HG03045 (cell line): Measurements from ENCODE around the gene ACOX3.

Experiments used
- ATAC-seq: cut with Tn5 transposase; IDR thresholded peaks from one replicate; pipeline ENCODE4 v1.9.1; 2021; ENCODE audit warnings: mild to moderate bottlenecking, moderate library complexity; ENCODE audit not compliant: unreplicated experiment

Gene ACOX3

DNA sequence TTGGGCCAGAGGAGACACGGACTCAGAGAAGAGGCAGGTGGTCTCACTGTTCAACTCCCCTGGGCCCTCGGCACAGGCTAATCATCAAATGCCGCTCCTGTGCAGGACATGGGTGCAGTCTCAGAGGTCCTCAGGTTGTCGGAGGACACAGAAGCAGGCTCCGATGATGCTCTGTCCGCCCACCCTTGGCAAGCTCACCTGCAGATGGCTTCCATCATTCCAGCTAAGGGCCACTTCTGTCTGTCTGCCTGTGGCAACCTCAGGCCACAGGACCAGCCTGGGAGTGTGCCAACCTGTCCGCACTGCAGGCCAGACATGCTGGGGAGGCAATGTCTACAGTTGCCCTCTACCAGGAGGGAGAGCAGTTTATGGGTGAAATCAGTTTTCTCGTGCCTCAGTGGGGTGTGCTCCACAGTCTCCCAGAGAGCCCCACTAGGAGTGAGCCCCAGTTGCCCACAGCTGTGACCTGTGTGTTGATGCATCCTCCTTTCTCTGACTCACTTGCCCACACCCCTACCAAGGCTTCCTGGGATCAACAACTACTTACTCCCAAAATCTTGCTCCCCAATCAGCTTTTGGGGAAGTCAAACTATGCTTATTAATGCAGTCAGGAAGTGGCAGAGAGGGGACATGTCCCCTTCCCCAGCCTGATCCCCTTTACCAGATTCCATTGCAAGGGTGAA, 115.1 kb downstream of the ACOX3 start:
- no peak for ATAC-seq

DNA sequence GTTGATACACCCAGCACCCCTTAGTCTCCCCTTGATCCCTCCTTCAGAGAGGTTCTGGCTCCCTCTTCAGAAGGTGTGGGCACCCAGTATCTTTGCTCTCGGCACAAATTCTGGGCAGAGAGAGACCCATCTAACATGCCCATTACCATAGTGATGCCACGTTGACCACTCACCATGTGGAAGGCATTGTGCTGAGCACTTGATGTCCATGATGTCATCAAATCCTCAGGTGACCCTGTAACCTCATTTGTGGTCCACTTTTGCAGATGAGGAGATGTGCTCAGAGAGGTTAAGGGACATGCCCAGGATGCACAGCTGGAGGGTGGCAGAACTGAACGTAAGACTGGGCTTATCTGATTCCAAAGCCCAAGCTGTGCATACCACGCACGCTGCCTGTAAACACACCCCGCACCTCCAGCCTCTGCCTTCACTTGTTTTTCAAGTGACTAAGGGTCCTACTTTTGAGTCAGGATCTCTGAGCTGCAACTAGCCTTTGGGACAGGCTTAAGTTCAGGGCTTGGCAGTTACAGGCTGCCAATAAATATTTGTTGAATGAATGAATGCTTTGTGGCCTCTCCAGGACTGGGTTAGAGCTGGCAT, 115.8 kb downstream of the ACOX3 start:
- no peak for ATAC-seq

DNA sequence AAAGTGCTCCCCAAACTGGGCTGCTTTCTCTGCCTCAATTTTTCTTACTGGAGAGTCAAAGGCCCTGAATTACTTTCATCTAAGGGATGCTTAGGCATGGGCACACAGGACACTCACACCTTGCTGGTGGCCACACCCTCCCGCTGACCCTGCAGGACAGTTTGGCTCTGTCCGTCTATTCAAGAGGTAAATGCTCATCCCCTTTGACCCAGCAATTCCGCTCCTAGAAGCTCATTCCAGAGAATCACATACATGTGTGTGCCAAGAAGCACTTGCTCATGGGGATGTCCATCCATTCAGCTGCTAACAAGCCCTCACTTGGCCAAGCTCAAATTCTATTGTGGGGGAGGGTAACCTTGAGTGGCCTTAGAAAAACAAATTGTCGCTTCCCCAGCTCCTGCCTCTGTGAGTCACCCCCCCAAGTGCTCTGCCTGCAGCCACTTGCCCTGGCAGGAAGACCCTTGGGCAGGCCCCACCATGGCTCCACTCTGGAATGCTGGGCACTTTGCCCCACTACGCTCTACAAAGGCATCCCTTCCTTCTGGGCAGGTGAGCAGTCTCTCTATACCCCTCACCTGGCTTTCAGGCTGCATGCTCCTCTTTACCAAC, 116.5 kb downstream of the ACOX3 start:
- no peak for ATAC-seq

DNA sequence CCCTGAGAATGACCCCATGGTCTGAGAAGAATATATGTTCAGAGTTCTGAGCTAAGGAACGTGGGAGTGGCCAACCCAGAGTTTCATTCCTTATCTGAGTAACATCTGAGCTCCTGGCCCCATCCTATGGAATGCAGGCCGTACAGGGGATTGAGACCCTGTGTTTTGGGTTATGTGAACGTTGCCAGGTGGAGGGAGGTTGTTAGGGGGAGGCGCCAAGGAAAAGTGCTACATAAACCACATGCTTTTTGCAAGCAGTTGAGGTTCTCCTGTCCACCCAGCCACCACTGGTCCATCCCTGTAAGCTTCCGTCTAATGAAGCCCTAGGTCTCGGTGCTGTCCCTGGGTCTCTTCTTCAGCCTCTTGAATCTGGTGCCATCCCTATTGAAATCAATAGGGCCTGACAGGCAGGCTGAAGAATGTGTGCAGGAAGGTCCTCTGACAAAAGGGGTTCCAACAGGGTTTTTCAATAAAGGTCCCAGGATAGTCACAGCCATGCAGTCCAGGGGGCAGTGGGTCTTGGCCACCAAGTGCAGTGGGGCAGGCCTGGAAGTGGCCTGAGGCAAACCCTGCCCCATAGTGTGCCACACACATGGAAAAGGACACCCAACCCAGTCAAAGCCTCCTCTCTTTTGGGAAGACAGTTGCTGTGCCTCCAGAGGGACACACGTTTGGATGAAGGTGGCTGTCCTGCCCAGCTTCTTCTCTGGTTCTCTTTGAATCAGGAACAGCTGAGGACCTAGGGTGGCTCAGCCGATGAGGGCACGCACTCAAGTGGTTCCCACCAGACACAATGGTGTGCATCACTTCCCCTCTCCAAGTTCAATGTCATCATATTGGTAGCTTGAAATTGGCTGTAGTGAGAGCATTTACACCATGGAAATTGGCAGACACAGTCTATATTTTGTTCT, 117.5 kb downstream of the ACOX3 start:
- ATAC-seq, result no peak

DNA sequence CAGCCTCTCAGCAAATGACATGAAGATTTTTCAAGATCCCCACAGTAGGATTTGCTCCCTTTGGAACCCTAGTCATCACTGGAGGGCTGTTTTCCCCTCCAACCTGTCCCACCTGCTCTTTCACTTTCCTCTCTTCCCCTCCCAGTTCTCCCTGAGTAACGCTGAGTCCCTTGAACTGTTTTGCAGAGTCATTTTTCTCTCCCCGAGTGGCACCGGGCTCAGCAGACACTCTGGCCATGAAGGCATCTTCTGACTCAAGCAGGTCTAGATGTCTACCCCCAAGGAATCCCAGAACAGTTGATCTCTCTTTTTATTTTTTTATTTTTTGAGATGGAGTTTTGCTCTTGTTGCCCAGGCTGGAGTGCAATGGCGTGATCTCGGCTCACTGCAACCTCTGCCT, 118.8 kb downstream of the ACOX3 start:
- ATAC-seq, result no peak

DNA sequence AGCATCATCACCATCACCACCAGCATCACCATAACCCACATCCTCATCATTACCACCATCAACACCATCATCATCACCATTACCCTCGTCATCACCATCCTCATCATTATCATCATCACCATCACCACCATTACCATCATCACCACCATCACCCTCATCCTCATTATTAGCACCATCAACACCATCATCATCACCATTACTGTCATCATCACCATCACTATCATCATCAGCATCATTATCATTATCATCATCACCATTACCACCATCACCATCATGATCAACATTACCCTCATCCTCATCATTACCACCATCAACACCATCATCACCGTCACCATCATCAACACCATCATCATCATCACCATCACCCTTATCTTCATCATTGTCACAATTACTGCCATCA, 119.3 kb downstream of the ACOX3 start:
- ATAC-seq, result no peak

DNA sequence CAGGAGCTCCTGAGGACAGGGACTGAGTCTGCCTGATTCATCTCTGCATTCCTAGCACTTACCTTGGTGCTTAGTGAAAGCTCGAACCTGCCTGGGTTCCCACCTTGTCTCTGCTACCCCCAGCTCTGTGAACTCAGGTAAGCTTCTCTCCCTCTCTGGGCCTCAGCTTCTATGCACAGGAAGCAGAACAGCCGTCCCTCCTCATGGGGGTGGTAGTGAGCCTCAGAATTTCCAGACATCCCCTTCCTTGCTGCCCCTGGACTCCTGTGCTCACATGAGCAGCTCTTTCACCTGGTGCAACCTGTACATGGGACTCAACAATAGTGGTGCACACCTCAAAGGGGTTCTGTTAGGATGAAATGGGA, 120.2 kb downstream of the ACOX3 start:
- no peak for ATAC-seq

DNA sequence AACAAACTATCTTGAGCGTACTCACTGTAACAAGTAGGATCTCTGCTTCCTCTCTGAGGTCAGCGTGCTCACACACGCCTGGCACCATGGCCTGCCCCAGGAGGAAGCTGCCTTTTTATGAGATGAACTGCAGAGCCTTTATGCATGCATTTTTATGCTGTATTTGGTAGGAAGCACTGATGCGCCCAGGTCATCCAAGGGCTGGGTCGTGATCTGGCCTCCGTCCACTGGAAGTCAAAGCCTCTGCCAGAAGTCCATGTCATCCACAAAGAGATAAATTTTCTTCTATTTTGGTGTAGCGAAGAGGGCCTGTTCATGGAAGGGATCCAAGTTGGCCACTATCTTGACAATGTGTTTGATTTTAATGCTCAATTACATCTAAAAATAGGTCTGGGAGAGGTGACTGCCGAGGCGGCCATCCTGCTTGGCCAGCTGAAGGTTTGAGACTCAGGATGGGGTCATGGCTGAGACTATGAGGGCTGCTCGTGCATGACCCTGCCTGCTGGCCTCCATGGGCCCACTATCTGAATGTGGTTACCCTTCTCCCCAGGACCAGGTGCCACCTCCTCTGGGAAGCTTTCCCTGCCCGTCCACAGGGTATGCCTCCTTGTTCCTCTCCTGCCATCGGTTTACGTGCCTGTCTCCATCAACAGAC, 120.7 kb downstream of the ACOX3 start:
- no peak for ATAC-seq

DNA sequence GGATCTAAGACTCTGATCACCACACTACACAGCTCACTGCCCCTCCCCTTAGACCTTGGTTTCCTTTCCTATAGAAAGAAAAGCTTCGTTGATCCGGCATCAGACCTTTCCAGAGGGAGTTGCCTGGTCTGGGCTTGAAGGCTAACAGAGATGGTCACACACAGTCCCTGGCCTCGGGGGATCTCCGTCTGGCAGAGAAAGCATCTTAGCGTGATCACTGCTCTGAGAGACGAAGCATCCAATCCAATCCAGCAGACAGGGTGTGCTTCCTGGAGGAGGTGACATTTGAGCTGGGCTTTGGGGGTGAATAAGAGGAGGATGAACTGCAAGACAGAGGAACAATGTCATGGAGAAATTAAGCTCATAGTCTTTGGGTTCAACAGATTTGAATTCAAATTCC, 121.5 kb downstream of the ACOX3 start:
- ATAC-seq, result no peak

DNA sequence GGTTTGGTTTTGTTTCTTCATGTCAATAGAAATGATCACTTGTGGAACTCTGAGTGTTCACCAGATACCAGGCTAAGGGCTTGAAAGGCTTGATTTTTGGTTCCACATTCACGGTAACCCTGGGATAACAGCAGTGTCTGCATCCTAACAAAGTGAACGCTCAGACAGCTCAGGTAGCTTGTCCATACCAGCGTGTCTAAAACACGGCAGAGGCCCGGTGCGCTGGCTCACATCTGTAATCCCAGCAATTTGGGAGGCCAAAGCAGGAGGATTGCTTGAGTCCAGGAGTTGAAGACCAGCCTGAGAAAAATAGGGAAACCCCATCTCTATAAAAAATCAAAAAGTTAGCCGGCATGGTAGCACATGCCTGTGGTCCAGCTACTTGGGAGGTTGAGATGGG, 122.0 kb downstream of the ACOX3 start:
- ATAC-seq, result no peak

DNA sequence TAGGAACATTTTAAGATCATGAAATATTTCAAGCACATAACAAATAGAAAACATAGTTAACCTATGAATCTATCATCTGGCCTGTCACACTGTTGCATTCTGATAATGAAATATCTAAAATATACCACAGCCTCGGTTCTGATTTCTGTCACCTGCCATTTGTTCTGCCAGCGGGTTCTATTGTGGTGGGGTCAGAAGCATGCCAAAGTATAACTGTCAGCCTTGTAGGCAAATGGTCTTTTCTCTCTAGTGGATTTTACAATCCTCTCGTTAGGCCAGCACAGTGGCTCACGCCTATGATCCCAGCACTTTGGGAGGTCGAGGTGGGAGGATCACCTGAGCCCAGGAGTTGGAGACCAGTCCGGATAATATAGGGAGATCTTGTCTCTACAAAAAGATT, 123.0 kb downstream of the ACOX3 start:
- no peak for ATAC-seq

DNA sequence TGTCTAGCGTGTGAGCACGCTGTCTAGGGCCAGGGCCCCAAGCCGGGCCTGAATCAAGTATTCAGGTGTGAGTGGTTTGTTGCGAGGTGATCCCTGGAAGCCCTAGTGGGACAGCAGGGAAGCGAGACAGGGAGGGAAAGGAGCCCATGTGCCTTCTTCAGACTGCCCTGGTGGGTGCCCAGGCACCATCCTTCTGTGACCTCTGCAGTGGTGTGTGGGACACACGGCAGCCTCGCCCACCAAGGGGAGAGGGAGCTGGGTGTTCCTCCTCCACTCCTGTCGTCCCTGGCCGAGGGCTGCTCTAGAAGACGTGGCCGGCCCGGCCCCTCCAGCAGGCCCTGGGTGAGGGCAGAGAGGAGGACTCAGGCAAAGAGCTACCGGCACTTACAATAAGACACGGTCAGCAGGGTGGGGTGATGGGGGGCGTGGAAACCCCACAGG, 123.6 kb downstream of the ACOX3 start:
- ATAC-seq, result no peak
